HT1080 (cell line): ENCODE measurements around the gene LEAP2. TPM values are rescaled to one million over a fixed set of nuclear protein-coding genes. Genes with fewer than 3 reads are reported as not detected.

ENCODE experiments used
- DNase-seq: peaks from one replicate; pipeline ENCODE4 v3.0.0-alpha.2; 2015; ENCODE audit warnings: low read depth
- polyA plus RNA-seq, 2 experiments: library from polyadenylated mRNA; depleted of rRNA; stranded (reverse); fragments of >200 nt; gene quantifications; 2 replicates each; pipeline ENCODE4 v1.2.3, GENCODE V29; 2015
- total RNA-seq: library from RNA; depleted of rRNA; stranded (reverse); fragments of >200 nt; shearing (Covaris generic); gene quantifications from 2 replicates; pipeline ENCODE4 v1.2.3, GENCODE V29; 2014; rRNA removed

LEAP2 gene
- total RNA-seq: 0.21 and 0.77 TPM in 2 replicates
- polyA plus RNA-seq (2015; cell fraction: cytosol; rRNA removed): 0.09 and 0.21 TPM in 2 replicates
- 3.6 and 4.2 TPM in 2 replicates for polyA plus RNA-seq (2015; cell fraction: nucleus; rRNA removed)

- DNase-seq: no peak
Observed at GRCh38 chr5:132873119-132873929, at the start of gene LEAP2. TSS of gene LEAP2 (plus strand) at chr5:132873668. CDS start at chr5:132873695, 27 bp downstream.

DNA sequence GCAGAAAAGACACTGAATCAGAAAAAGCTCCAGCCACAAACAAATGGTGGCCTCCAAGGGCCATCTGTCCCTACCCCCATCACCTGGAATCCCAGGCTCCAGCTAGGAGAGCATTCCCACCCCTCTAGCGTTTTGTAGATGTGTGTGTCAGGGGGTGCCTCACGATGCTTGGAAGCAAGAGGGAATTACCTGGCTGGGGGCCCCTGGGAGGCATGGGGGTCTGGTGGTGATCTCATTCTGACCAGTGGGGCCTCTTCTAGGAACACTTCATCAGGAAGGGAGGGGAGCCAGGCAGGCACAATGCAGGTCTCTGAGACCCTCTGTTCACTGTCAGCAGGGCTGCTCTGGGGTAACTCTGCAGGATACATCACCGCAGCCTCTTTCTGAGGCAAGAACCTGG, 49.0 kb upstream of the LEAP2 start:
- DNase-seq: no peak

GRCh38 chr5:132825033-132825833, 48.2 kb upstream of the LEAP2 start:
- DNase-seq: no peak

GRCh38 chr5:132825834-132826391, 47.6 kb upstream of the LEAP2 start:
- DNase-seq: no peak

DNA sequence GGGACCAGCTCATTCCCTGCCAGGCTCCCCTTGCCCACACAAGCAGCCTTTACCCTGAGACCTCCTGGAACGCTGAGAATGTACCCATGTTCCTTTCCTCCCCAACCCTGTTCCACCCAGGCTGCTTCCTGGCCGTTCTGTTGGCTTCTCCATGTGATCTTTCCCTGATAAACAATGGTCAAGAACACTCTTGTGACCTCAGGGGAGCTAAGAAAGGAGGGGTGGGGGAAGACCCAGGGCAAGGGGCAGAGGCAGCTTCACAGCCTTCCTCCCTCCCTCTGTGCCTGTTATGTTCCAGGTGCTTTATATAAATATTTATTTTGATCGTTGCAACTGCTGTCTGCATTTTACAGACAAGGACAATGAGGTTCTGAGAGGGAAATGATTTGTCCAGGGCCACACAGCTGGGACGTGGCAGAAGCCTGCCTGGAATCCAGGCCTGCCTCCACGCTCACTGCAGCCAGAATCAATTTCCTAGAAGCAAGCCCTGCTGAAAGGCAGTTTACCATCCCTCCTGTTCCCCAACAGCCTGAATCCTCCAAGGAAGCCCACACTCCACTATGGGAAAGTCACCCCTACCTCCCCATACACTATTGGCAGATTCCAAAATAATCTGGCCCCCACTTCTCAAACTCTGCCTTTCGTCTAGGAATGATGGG, 46.9 kb upstream of the LEAP2 start:
- DNase-seq: no peak

- no peak for DNase-seq
Observed at GRCh38 chr5:132827943-132828673, 45.4 kb upstream of the LEAP2 start.

GRCh38 chr5:132828846-132829494, 44.5 kb upstream of the LEAP2 start:
- DNase-seq: no peak

DNA sequence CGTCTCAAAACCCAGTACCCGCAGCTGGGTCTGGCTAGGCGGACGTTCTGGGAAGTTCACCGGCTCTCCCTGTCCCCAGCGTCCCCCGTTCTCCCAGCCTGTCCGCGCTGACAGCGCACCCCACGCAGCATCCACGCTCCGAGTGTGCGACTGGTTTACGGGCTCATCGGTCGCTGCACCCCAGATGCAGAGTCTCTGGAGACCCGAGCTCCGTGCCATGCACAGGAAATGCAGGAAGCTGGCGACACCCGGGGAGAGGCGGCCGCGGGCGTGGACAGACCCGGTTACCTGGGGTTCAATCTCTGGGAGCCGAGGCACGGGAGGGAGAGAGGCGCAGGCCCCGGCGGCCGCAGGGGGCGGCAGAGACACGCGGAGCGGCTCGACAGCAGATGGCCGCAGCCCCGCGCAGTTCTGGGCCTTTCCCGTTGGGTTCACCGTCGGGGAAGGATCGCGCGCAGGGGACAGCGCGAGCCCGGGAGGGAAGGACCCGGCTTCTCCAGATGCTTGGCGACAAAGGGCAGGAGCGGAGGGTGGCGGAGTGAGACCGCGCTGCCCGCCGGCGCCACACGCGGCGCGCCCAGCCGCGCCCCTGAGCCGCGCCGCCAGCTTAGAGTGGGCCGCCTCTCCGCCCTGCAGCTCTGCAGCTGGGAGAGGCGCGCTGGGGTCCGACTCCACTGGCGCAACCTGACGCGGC, 43.6 kb upstream of the LEAP2 start:
- peak; percentile 66 for DNase-seq

GRCh38 chr5:132830436-132831094, 42.9 kb upstream of the LEAP2 start, which contains the start of gene SHROOM1:
TSS of gene SHROOM1 (minus strand) at chr5:132830647. CDS start at chr5:132826140, 4,507 bp downstream.
- DNase-seq: peak; percentile 55

- no peak for DNase-seq
Observed at GRCh38 chr5:132831095-132831860, 42.2 kb upstream of the LEAP2 start.

GRCh38 chr5:132832612-132833011, 40.9 kb upstream of the LEAP2 start:
- no peak for DNase-seq

- DNase-seq: no peak
Observed at GRCh38 chr5:132834057-132834456, 39.4 kb upstream of the LEAP2 start.

- no peak for DNase-seq
Observed at GRCh38 chr5:132836852-132837251, 36.6 kb upstream of the LEAP2 start.

DNA sequence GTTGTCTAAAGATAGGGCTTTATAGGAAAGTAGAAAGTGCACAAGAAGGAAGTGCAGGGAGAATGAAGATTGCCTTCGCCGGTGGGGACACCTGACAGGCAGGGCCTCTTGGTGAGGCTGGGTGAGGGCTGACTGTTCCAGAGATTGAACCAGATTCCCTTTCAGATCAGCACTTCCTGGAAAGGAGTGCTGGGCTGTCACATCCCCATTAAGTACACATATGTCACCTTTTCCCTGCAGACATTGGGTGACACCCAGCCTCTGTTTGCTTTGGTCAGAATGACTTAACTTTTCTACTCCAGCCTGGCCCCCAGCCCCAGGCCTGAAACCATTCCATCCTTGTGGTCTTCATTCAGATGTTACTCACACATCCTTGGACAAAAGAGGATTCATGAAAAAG, 35.6 kb upstream of the LEAP2 start:
- no peak for DNase-seq

DNA sequence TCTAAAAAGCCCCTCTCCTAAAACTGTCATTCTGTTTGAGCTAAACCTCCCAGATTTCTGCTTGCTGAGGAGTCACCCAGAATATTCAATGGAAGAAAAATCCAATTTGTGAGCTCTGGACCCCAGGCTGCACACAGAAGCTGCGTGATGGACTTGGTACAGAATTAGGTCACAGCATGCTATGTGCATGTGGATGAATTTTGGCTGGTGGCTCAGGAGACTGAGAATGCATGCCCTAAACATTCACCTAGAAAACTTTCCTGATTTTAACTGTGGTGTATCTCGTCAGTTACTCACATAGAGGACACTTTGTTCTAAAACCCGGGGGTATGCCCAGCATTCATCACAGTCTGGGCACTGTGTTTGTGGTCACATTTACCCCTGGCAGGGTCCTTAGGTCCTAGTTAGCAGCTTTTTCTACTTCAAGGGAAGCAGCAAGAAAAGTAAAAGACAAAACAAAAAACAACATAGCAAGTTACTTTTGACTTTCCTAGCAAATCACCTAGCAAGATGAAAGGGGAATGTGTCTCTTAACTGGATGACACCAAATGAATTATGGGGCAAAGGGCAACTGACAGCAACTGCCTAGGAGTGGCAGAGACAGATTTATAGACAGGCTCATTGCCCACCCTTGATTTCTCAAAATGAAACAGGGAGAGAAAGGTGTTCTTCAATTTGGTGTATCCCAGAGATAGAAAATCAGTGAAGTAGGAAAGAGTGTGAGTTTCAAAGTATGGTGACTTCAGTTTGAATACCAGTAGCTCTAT, 34.8 kb upstream of the LEAP2 start:
- no peak for DNase-seq

DNA sequence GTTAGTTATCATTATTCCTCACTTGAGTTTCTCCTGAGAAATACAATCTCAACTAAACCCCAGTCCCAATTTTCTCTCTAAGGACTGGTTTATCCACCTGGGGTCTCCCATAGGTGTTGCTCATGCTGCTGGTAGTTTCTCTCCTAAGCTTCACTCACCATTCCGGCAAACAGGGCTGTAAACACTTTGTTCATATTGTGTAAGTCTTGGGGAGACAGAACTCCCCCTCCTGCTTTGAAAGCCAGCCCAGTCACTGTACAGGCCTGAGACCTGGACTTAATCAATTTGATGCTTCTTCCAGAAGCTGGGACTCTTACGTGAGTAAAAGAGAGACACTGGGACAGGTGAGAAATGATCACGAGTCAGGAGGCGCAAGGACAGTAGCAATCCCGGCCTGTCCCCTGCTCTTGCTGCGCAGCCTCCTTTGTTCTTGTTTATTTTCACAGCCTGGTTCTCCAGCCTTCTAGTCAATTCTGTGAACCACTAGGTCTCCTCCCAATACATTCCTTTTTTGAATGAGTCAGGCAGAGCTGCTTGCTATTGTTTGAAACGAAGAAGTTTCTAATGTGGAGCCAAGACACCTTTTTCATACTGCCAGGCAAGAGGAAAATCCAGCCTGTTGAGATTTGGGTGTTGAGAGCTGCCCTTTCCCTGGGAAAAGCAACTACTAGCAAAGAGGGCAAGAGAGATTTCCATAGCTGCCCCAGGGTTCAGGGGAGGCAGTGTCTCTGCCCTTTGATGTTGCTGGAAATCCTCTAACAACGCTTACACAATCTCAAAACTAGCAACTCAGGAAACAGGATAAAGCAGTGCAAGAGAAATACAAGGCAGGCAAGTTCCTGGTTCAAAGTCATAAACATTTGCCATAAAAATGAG, 33.8 kb upstream of the LEAP2 start:
- peak; percentile 46 for DNase-seq
